ENCODE data around the gene ZFAND3.

DNA sequence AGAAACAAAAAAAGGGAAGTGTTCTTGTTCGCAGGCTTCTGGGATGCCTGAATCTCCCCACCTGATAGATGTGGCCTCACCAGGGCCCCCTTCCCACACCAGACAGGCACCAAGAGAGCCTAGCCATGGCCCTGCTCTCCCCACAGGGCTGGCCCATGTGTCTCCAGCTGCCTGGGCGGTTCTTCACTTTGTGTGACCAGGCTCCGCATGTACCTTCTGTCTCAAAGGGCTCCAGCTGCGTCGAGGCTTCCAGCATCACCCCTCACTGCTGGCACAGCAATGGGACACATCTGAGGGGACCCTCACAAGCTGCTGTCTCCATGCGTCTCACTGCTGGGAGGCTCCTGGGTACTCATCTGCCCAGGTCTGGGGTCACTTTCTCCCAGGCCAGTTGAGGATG, 362.9 kb downstream of the ZFAND3 start:
- TF ChIP-seq FOXM1 (IDR thresholded peaks at IDR 0.05; ENCODE audit: low read depth) (no peak), RCOR1 (IDR thresholded peaks at IDR 0.05; ENCODE audit: low read length) (no peak), JUND (IDR thresholded peaks at IDR 0.05) (no peak), POLR2AphosphoS5 (IDR thresholded peaks at IDR 0.05; ENCODE audit: low read depth, low read length) (no peak), SIN3A (IDR thresholded peaks at IDR 0.05; ENCODE audit: borderline replicate concordance, low read depth, low read length) (no peak), EZH2phosphoT487 (IDR thresholded peaks at IDR 0.05; ENCODE audit: borderline replicate concordance, low read depth) (no peak), TAF1 (IDR thresholded peaks at IDR 0.05; ENCODE audit: borderline replicate concordance, low read depth, low read length) (no peak), RAD21 (IDR thresholded peaks at IDR 0.05; ENCODE audit: low read length) (no peak)
- TF ChIP-seq, protein P1, sequence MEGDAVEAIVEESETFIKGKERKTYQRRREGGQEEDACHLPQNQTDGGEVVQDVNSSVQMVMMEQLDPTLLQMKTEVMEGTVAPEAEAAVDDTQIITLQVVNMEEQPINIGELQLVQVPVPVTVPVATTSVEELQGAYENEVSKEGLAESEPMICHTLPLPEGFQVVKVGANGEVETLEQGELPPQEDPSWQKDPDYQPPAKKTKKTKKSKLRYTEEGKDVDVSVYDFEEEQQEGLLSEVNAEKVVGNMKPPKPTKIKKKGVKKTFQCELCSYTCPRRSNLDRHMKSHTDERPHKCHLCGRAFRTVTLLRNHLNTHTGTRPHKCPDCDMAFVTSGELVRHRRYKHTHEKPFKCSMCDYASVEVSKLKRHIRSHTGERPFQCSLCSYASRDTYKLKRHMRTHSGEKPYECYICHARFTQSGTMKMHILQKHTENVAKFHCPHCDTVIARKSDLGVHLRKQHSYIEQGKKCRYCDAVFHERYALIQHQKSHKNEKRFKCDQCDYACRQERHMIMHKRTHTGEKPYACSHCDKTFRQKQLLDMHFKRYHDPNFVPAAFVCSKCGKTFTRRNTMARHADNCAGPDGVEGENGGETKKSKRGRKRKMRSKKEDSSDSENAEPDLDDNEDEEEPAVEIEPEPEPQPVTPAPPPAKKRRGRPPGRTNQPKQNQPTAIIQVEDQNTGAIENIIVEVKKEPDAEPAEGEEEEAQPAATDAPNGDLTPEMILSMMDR (IDR thresholded peaks at IDR 0.05), result no peak
- TF ChIP-seq, protein P2, sequence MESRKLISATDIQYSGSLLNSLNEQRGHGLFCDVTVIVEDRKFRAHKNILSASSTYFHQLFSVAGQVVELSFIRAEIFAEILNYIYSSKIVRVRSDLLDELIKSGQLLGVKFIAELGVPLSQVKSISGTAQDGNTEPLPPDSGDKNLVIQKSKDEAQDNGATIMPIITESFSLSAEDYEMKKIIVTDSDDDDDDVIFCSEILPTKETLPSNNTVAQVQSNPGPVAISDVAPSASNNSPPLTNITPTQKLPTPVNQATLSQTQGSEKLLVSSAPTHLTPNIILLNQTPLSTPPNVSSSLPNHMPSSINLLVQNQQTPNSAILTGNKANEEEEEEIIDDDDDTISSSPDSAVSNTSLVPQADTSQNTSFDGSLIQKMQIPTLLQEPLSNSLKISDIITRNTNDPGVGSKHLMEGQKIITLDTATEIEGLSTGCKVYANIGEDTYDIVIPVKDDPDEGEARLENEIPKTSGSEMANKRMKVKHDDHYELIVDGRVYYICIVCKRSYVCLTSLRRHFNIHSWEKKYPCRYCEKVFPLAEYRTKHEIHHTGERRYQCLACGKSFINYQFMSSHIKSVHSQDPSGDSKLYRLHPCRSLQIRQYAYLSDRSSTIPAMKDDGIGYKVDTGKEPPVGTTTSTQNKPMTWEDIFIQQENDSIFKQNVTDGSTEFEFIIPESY (IDR thresholded peaks at IDR 0.05; ENCODE audit: borderline replicate concordance, low read depth), result no peak
- TF ChIP-seq, protein P3, sequence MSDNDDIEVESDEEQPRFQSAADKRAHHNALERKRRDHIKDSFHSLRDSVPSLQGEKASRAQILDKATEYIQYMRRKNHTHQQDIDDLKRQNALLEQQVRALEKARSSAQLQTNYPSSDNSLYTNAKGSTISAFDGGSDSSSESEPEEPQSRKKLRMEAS (IDR thresholded peaks at IDR 0.05; ENCODE audit: low read depth), result no peak
- TF ChIP-seq, protein P4, sequence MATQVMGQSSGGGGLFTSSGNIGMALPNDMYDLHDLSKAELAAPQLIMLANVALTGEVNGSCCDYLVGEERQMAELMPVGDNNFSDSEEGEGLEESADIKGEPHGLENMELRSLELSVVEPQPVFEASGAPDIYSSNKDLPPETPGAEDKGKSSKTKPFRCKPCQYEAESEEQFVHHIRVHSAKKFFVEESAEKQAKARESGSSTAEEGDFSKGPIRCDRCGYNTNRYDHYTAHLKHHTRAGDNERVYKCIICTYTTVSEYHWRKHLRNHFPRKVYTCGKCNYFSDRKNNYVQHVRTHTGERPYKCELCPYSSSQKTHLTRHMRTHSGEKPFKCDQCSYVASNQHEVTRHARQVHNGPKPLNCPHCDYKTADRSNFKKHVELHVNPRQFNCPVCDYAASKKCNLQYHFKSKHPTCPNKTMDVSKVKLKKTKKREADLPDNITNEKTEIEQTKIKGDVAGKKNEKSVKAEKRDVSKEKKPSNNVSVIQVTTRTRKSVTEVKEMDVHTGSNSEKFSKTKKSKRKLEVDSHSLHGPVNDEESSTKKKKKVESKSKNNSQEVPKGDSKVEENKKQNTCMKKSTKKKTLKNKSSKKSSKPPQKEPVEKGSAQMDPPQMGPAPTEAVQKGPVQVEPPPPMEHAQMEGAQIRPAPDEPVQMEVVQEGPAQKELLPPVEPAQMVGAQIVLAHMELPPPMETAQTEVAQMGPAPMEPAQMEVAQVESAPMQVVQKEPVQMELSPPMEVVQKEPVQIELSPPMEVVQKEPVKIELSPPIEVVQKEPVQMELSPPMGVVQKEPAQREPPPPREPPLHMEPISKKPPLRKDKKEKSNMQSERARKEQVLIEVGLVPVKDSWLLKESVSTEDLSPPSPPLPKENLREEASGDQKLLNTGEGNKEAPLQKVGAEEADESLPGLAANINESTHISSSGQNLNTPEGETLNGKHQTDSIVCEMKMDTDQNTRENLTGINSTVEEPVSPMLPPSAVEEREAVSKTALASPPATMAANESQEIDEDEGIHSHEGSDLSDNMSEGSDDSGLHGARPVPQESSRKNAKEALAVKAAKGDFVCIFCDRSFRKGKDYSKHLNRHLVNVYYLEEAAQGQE (IDR thresholded peaks at IDR 0.05; ENCODE audit: low read depth, low read length), result no peak
- TF ChIP-seq, protein P5, sequence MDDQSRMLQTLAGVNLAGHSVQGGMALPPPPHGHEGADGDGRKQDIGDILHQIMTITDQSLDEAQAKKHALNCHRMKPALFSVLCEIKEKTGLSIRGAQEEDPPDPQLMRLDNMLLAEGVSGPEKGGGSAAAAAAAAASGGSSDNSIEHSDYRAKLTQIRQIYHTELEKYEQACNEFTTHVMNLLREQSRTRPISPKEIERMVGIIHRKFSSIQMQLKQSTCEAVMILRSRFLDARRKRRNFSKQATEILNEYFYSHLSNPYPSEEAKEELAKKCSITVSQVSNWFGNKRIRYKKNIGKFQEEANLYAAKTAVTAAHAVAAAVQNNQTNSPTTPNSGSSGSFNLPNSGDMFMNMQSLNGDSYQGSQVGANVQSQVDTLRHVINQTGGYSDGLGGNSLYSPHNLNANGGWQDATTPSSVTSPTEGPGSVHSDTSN (IDR thresholded peaks at IDR 0.05), result no peak

All from SK-N-SH (cell line).